ENCODE results near the gene MCU. TPM values are rescaled to one million over a fixed set of nuclear protein-coding genes. Genes with fewer than 3 reads are reported as not detected.

Gene MCU
- polyA plus RNA-seq, 1 of the 3 experiments (the other 2 are of a cell fraction) = 20.6 TPM

DNA sequence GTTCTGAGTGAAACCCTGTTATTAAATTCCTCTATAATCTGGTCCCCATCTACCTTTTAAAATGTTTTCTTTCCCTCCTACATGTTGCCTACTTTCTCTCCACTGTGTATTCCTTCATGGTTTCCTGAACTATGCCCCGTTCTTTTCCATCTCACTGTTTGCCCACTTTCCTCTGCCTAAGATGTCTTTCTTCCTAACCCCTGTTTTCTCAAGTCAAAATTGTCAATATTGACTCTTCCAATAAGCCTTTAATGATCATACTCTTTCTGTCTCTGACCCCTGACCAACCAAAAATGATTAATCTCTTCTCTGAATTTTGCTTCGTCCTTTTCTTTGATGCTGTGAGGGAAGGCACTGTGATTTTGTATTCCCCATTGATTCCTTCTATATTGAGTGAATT lies 171.0 kb downstream of the MCU start:
- Histone ChIP-seq H3K36me3 (replicated peaks in 1 of 2; ENCODE audit: control insufficient read depth in 1 of 2, insufficient read depth in 2 of 2, low read length in 1 of 2) (peaks cover 7 to 15% of the 10 kb centered on the region in 2 experiments), H3K27me3 (ENCODE audit: insufficient read depth) (no peaks in the 10 kb centered on the region), H3K9ac (no peak overlapping the region), H3K4me1 (ENCODE audit: control insufficient read depth in 1 of 2, insufficient read depth in 2 of 2, low read depth in 1 of 2, low read length in 1 of 2) (no peaks in the 10 kb centered on the region), H2AFZ (ENCODE audit: low read depth) (no peak overlapping the region), H3K27ac (ENCODE audit: low read depth in 2 of 2, low read length in 1 of 2) (no peak overlapping the region), H4K20me1 (ENCODE audit: insufficient read depth) (no peaks in the 10 kb centered on the region), H3K9me3 (no peaks in the 10 kb centered on the region), H3K79me2 (ENCODE audit: insufficient read depth) (no peaks in the 10 kb centered on the region), H3K4me3 (ENCODE audit: low read depth in 2 of 2, low read length in 1 of 2) (no peak overlapping the region), H3F3A (replicated peaks; ENCODE audit: insufficient read depth) (no peaks in the 10 kb centered on the region), H3K4me2 (no peak overlapping the region), H3K9me2 (no peaks in the 10 kb centered on the region)
- 89% methylated on average over 2 of the region's 2 CpGs for WGBS (ENCODE audit: low lambda C conversion rate)
- CTCF ChIA-PET = no interaction called here
- no peak for DNase-seq
- POLR2A ChIA-PET = no interaction called here
- no peak for TF ChIP-seq TAF1 (IDR thresholded peaks at IDR 0.05; ENCODE audit: borderline replicate concordance, low read depth, low read length)

DNA sequence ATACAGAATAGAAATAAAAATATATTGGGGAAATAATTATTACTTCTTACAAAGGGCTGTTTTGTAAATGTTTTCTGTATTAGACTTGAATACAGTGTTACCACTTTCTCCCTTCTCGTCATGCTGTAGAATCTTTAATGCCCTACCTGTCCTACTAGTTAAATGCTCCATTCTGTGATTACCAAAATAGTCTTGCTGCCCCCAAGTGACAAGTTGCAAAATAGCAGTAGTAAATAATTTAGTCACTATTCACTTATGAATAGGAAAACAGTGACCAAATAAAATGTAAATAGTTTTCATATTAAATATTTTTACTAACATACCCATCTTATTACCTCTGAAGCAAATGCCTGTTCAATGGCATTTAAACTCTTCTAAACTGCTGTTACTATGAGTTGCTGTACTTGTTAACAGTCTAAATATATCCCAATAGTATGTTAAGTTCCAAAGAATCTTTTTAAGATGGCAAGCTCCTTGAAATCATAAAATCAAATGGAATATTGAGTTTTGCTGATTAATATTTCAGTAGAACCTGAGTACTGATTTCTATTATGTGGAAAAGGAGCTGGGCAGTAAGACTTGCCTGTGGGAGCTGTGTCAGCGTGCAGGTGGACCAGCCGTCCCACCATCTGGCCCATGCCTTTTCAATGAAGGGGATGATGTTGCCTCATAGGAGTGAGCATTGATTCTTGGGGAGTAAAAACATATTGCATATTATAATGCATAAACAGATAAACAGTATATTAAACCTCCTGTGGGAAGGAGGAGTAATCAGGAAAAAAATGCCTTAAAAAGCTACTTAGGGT lies 183.5 kb downstream of the MCU start:
- Histone ChIP-seq H3K36me3 (replicated peaks in 1 of 2; ENCODE audit: control insufficient read depth in 1 of 2, insufficient read depth in 2 of 2, low read length in 1 of 2) (peaks cover 3 to 47% of the 10 kb centered on the region in 2 experiments), H3K4me3 (ENCODE audit: low read depth in 2 of 2, low read length in 1 of 2) (no peak overlapping the region), H3K79me2 (ENCODE audit: insufficient read depth) (no peaks in the 10 kb centered on the region), H3K27ac (ENCODE audit: low read depth in 2 of 2, low read length in 1 of 2) (no peak overlapping the region), H3K27me3 (ENCODE audit: insufficient read depth) (no peaks in the 10 kb centered on the region), H3K4me1 (ENCODE audit: control insufficient read depth in 1 of 2, insufficient read depth in 2 of 2, low read depth in 1 of 2, low read length in 1 of 2) (no peaks in the 10 kb centered on the region), H3K9me2 (no peaks in the 10 kb centered on the region), H3F3A (replicated peaks; ENCODE audit: insufficient read depth) (peaks cover 3% of the 10 kb centered on the region), H3K9ac (no peak overlapping the region), H3K9me3 (peaks cover 10% of the 10 kb centered on the region), H2AFZ (ENCODE audit: low read depth) (no peak overlapping the region), H4K20me1 (ENCODE audit: insufficient read depth) (no peaks in the 10 kb centered on the region), H3K4me2 (no peak overlapping the region)
- ChIA-PET POLR2A (no interaction called here), CTCF (interaction anchor here (0.7 to 2.1 kb wide), 4 partner anchors 9 to 511 kb away, joined by 3 to 19 read pairs (median 3); partner anchors contain the start of gene OIT3)
- TF ChIP-seq, protein P1, sequence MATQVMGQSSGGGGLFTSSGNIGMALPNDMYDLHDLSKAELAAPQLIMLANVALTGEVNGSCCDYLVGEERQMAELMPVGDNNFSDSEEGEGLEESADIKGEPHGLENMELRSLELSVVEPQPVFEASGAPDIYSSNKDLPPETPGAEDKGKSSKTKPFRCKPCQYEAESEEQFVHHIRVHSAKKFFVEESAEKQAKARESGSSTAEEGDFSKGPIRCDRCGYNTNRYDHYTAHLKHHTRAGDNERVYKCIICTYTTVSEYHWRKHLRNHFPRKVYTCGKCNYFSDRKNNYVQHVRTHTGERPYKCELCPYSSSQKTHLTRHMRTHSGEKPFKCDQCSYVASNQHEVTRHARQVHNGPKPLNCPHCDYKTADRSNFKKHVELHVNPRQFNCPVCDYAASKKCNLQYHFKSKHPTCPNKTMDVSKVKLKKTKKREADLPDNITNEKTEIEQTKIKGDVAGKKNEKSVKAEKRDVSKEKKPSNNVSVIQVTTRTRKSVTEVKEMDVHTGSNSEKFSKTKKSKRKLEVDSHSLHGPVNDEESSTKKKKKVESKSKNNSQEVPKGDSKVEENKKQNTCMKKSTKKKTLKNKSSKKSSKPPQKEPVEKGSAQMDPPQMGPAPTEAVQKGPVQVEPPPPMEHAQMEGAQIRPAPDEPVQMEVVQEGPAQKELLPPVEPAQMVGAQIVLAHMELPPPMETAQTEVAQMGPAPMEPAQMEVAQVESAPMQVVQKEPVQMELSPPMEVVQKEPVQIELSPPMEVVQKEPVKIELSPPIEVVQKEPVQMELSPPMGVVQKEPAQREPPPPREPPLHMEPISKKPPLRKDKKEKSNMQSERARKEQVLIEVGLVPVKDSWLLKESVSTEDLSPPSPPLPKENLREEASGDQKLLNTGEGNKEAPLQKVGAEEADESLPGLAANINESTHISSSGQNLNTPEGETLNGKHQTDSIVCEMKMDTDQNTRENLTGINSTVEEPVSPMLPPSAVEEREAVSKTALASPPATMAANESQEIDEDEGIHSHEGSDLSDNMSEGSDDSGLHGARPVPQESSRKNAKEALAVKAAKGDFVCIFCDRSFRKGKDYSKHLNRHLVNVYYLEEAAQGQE (IDR thresholded peaks at IDR 0.05; ENCODE audit: low read depth, low read length) = no peak
- TF ChIP-seq FOSL2 (IDR thresholded peaks at IDR 0.05; ENCODE audit: borderline replicate concordance, low read depth) (no peak), MEF2A (IDR thresholded peaks at IDR 0.05; ENCODE audit: borderline replicate concordance, low read depth) (no peak), RAD21 (IDR thresholded peaks at IDR 0.05; ENCODE audit: low read length) (peak; percentile 74), SMC3 (IDR thresholded peaks at IDR 0.05; ENCODE audit: low read depth, low read length) (peak; percentile 44)
- TF ChIP-seq, protein P2, sequence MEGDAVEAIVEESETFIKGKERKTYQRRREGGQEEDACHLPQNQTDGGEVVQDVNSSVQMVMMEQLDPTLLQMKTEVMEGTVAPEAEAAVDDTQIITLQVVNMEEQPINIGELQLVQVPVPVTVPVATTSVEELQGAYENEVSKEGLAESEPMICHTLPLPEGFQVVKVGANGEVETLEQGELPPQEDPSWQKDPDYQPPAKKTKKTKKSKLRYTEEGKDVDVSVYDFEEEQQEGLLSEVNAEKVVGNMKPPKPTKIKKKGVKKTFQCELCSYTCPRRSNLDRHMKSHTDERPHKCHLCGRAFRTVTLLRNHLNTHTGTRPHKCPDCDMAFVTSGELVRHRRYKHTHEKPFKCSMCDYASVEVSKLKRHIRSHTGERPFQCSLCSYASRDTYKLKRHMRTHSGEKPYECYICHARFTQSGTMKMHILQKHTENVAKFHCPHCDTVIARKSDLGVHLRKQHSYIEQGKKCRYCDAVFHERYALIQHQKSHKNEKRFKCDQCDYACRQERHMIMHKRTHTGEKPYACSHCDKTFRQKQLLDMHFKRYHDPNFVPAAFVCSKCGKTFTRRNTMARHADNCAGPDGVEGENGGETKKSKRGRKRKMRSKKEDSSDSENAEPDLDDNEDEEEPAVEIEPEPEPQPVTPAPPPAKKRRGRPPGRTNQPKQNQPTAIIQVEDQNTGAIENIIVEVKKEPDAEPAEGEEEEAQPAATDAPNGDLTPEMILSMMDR (IDR thresholded peaks at IDR 0.05) = peak; percentile 66
- TF ChIP-seq, protein P3, sequence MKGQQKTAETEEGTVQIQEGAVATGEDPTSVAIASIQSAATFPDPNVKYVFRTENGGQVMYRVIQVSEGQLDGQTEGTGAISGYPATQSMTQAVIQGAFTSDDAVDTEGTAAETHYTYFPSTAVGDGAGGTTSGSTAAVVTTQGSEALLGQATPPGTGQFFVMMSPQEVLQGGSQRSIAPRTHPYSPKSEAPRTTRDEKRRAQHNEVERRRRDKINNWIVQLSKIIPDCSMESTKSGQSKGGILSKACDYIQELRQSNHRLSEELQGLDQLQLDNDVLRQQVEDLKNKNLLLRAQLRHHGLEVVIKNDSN (IDR thresholded peaks at IDR 0.05; ENCODE audit: borderline replicate concordance, low read depth) = no peak
- DNase-seq = peak; percentile 25
- 86% methylated on average over 3 of the region's 3 CpGs for WGBS (ENCODE audit: low lambda C conversion rate)

All from SK-N-SH (cell line).